DMS79 treated with DMSO at 0.1 percent for 48 hours (cell line): ENCODE results near the gene XCL1.
"Not testable (repeated sequence)": the region's sequence is repeated elsewhere in the genome, so short reads cannot be mapped to it uniquely, and the experiment has no call there.

Experiments
- DNase-seq: peaks from one replicate; lab custom pipeline; 2025; lab: John Stamatoyannopoulos, UW

Gene XCL1

GRCh38 chr1:168567568-168567967 lies 8.8 kb upstream of the XCL1 start:
- DNase-seq, result no peak

- no peak for DNase-seq
These were observed 8.1 kb upstream of the XCL1 start for GRCh38 chr1:168568346-168568745.

GRCh38 chr1:168570652-168571051 lies 5.8 kb upstream of the XCL1 start:
- DNase-seq, result no peak

- no peak for DNase-seq
These were observed 3.8 kb upstream of the XCL1 start for GRCh38 chr1:168572633-168573032.

- DNase-seq, result not testable (repeated sequence)
These were observed 2.2 kb upstream of the XCL1 start for GRCh38 chr1:168574234-168574633.

GRCh38 chr1:168578531-168579185 lies 2.3 kb downstream of the XCL1 start:
- not testable (repeated sequence) for DNase-seq

GRCh38 chr1:168580290-168580689 lies 3.9 kb downstream of the XCL1 start:
- not testable (repeated sequence) for DNase-seq

- DNase-seq, result not testable (repeated sequence)
These were observed 4.6 kb downstream of the XCL1 start for GRCh38 chr1:168580991-168581390.

- no peak for DNase-seq
These were observed 5.6 kb downstream of the XCL1 start for GRCh38 chr1:168581817-168582572.

- DNase-seq, result no peak
These were observed 6.4 kb downstream of the XCL1 start for GRCh38 chr1:168582688-168583336.

GRCh38 chr1:168583571-168583970 lies 7.2 kb downstream of the XCL1 start:
- DNase-seq, result no peak

- DNase-seq, result no peak
These were observed 8.8 kb downstream of the XCL1 start for GRCh38 chr1:168585191-168585590.

GRCh38 chr1:168585937-168586336 lies 9.5 kb downstream of the XCL1 start:
- DNase-seq, result no peak

GRCh38 chr1:168589167-168589566 lies 12.8 kb downstream of the XCL1 start:
- no peak for DNase-seq

- no peak for DNase-seq
These were observed 14.7 kb downstream of the XCL1 start for GRCh38 chr1:168591066-168591465.

- no peak for DNase-seq
These were observed 15.3 kb downstream of the XCL1 start for GRCh38 chr1:168591641-168592250.

GRCh38 chr1:168595403-168595802 lies 19.0 kb downstream of the XCL1 start:
- DNase-seq, result not testable (repeated sequence)

- DNase-seq, result no peak
These were observed 21.7 kb downstream of the XCL1 start for GRCh38 chr1:168598125-168598524.

GRCh38 chr1:168598892-168599291 lies 22.5 kb downstream of the XCL1 start:
- DNase-seq, result no peak

- no peak for DNase-seq
These were observed 23.2 kb downstream of the XCL1 start for GRCh38 chr1:168599641-168600040.

- no peak for DNase-seq
These were observed 24.6 kb downstream of the XCL1 start for GRCh38 chr1:168601051-168601450.

GRCh38 chr1:168603501-168604110 lies 27.2 kb downstream of the XCL1 start:
- peak; percentile 53 for DNase-seq
